ENCODE data around the gene KIF1A. TPM values are rescaled to one million over a fixed set of nuclear protein-coding genes. Genes with fewer than 3 reads are reported as not detected.
"Not testable (repeated sequence)": the region's sequence is repeated elsewhere in the genome, so short reads cannot be mapped to it uniquely, and the experiment has no call there.

KIF1A gene
- total RNA-seq, 1 donor from 2014 or later, result 48.9 TPM

GRCh38 chr2:240850026-240850425 lies 30.0 kb upstream of the KIF1A start:
- Mint-ChIP-seq H3K36me3 (no peaks in the 10 kb centered on the region), H3K4me1 (no peaks in the 10 kb centered on the region), H3K27me3 (ENCODE audit: low read depth) (peaks cover 17% of the 10 kb centered on the region), H3K9me3 (peaks cover 9% of the 10 kb centered on the region), H3K4me3 (no peak overlapping the region), H3K27ac (no peak overlapping the region)
- TF ChIP-seq CTCF (IDR thresholded peaks at IDR 0.05; ENCODE audit: unreplicated experiment), result no peak
- no peak for DNase-seq (ENCODE audit: low spot score in 2 of 2, unreplicated experiment in 2 of 2)

GRCh38 chr2:240848900-240849680 lies 29.1 kb upstream of the KIF1A start:
- Mint-ChIP-seq H3K4me3 (no peak overlapping the region), H3K9me3 (peaks cover 1% of the 10 kb centered on the region), H3K27ac (no peak overlapping the region), H3K4me1 (no peaks in the 10 kb centered on the region), H3K27me3 (ENCODE audit: low read depth) (peaks cover 27% of the 10 kb centered on the region), H3K36me3 (no peaks in the 10 kb centered on the region)
- TF ChIP-seq CTCF (IDR thresholded peaks at IDR 0.05; ENCODE audit: unreplicated experiment), result no peak
- no peak for DNase-seq (ENCODE audit: low spot score in 2 of 2, unreplicated experiment in 2 of 2)

- H3K4me3 Mint-ChIP-seq, result no peak overlapping the region
Observed at GRCh38 chr2:240847817-240848216, 27.8 kb upstream of the KIF1A start.

GRCh38 chr2:240846873-240847595 lies 27.0 kb upstream of the KIF1A start:
- DNase-seq (ENCODE audit: low spot score in 2 of 2, unreplicated experiment in 2 of 2), result no peak
- Mint-ChIP-seq H3K36me3 (no peaks in the 10 kb centered on the region), H3K27ac (no peak overlapping the region)

More at GRCh38 chr2:240847817-240848216, 27.8 kb upstream of the KIF1A start:
- Mint-ChIP-seq H3K27ac (no peak overlapping the region), H3K9me3 (no peaks in the 10 kb centered on the region), H3K27me3 (ENCODE audit: low read depth) (peaks cover 35% of the 10 kb centered on the region), H3K4me1 (no peaks in the 10 kb centered on the region), H3K36me3 (no peaks in the 10 kb centered on the region)
- no peak for TF ChIP-seq CTCF (IDR thresholded peaks at IDR 0.05; ENCODE audit: unreplicated experiment)
- no peak for DNase-seq (ENCODE audit: low spot score in 2 of 2, unreplicated experiment in 2 of 2)

GRCh38 chr2:240846309-240846708 lies 26.3 kb upstream of the KIF1A start:
- H3K36me3 Mint-ChIP-seq; H3K27ac Mint-ChIP-seq; H3K4me1 Mint-ChIP-seq; H3K4me3 Mint-ChIP-seq; H3K9me3 Mint-ChIP-seq; DNase-seq (ENCODE audit: low spot score in 2 of 2, unreplicated experiment in 2 of 2): not testable (repeated sequence)
- peaks cover 44% of the 10 kb centered on the region for H3K27me3 Mint-ChIP-seq (ENCODE audit: low read depth)

More at GRCh38 chr2:240846873-240847595, 27.0 kb upstream of the KIF1A start:
- Mint-ChIP-seq H3K27me3 (ENCODE audit: low read depth) (peaks cover 40% of the 10 kb centered on the region), H3K9me3 (no peaks in the 10 kb centered on the region), H3K4me1 (no peaks in the 10 kb centered on the region), H3K4me3 (no peak overlapping the region)
- no peak for TF ChIP-seq CTCF (IDR thresholded peaks at IDR 0.05; ENCODE audit: unreplicated experiment)

- Mint-ChIP-seq H3K9me3 (no peaks in the 10 kb centered on the region), H3K27me3 (ENCODE audit: low read depth) (peaks cover 62% of the 10 kb centered on the region), H3K27ac (no peak overlapping the region), H3K4me3 (no peak overlapping the region), H3K4me1 (no peaks in the 10 kb centered on the region), H3K36me3 (no peaks in the 10 kb centered on the region)
- DNase-seq (ENCODE audit: low spot score in 2 of 2, unreplicated experiment in 2 of 2), result peak in 1 of 2 experiments; percentile 67
- peak; percentile 55 for TF ChIP-seq CTCF (IDR thresholded peaks at IDR 0.05; ENCODE audit: unreplicated experiment)
Observed at GRCh38 chr2:240840435-240841060, 20.5 kb upstream of the KIF1A start.

All from mesothelial cell of epicardium (in vitro differentiated cells).